GM19025 (cell line): ENCODE data around the gene LYPD6.
"Not testable (repeated sequence)": the region's sequence is repeated elsewhere in the genome, so short reads cannot be mapped to it uniquely, and the experiment has no call there.

ENCODE experiments used
- ATAC-seq: cut with Tn5 transposase; IDR thresholded peaks from one replicate; pipeline ENCODE4 v1.9.1; 2021; ENCODE audit warnings: mild to moderate bottlenecking, low read depth, moderate library complexity; ENCODE audit not compliant: unreplicated experiment

Gene LYPD6

GRCh38 chr2:149330127-149331022 is at the start of gene LYPD6:
TSS of gene LYPD6 (plus strand) at chr2:149330587. CDS start at chr2:149437709, 107,122 bp downstream.
- ATAC-seq = peak; percentile 80

GRCh38 chr2:149281441-149281840 is 48.9 kb upstream of the LYPD6 start:
- ATAC-seq = no peak

GRCh38 chr2:149290662-149291061 is 39.7 kb upstream of the LYPD6 start:
- no peak for ATAC-seq

- ATAC-seq = no peak
Observed at GRCh38 chr2:149291881-149292280, 38.5 kb upstream of the LYPD6 start.

- ATAC-seq = no peak
Observed at GRCh38 chr2:149296031-149296430, 34.4 kb upstream of the LYPD6 start.

- no peak for ATAC-seq
Observed at GRCh38 chr2:149307014-149307413, 23.4 kb upstream of the LYPD6 start.

GRCh38 chr2:149310349-149310748 is 20.0 kb upstream of the LYPD6 start:
- no peak for ATAC-seq

- no peak for ATAC-seq
Observed at GRCh38 chr2:149312039-149312438, 18.3 kb upstream of the LYPD6 start.

- ATAC-seq = no peak
Observed at GRCh38 chr2:149313512-149313972, 16.8 kb upstream of the LYPD6 start.

GRCh38 chr2:149314687-149315086 is 15.7 kb upstream of the LYPD6 start:
- ATAC-seq = no peak

GRCh38 chr2:149315461-149315860 is 14.9 kb upstream of the LYPD6 start:
- no peak for ATAC-seq

- not testable (repeated sequence) for ATAC-seq
Observed at GRCh38 chr2:149318566-149318965, 11.8 kb upstream of the LYPD6 start.

- no peak for ATAC-seq
Observed at GRCh38 chr2:149320362-149320761, 10.0 kb upstream of the LYPD6 start.

GRCh38 chr2:149329068-149329467 is 1.3 kb upstream of the LYPD6 start:
- no peak for ATAC-seq

- ATAC-seq = no peak
Observed at GRCh38 chr2:149329489-149330126, 779 bp upstream of the LYPD6 start.

- ATAC-seq = no peak
Observed at GRCh38 chr2:149331023-149331400, 625 bp downstream of the LYPD6 start.

GRCh38 chr2:149332364-149332763 is 2.0 kb downstream of the LYPD6 start:
- ATAC-seq = no peak

GRCh38 chr2:149333636-149334035 is 3.2 kb downstream of the LYPD6 start:
- ATAC-seq = no peak

GRCh38 chr2:149334156-149334555 is 3.8 kb downstream of the LYPD6 start:
- ATAC-seq = no peak

- ATAC-seq = no peak
Observed at GRCh38 chr2:149339324-149339723, 8.9 kb downstream of the LYPD6 start.

- no peak for ATAC-seq
Observed at GRCh38 chr2:149342509-149342908, 12.1 kb downstream of the LYPD6 start.

- ATAC-seq = no peak
Observed at GRCh38 chr2:149344105-149344504, 13.7 kb downstream of the LYPD6 start.
